ENCODE results near the gene MCOLN3.

- TF ChIP-seq CTCF (IDR thresholded peaks at IDR 0.05; ENCODE audit: low read depth, low read length, poor library complexity, severe bottlenecking), result peak; percentile 42
- no peak for TF ChIP-seq EZH2phosphoT487 (IDR thresholded peaks at IDR 0.05; ENCODE audit: borderline replicate concordance, low read length)
Observed at GRCh38 chr1:85027242-85027983, 20.9 kb downstream of the MCOLN3 start.
